ENCODE data around the gene ZNF697. TPM values are rescaled to one million over a fixed set of nuclear protein-coding genes. Genes with fewer than 3 reads are reported as not detected.

The ZNF697 gene
- total RNA-seq, 1 donor from 2014 or later = 27.5 TPM

Other genes starting within 250 kb of the ZNF697 start
- gene HSD3B2, start 233.1 kb downstream of the ZNF697 start, total RNA-seq = not detected
- not detected for gene HSD3B1, start 141.1 kb downstream of the ZNF697 start, total RNA-seq
- gene PHGDH, start 63.7 kb upstream of the ZNF697 start, total RNA-seq = 25.3 TPM
- gene HMGCS2, start 120.6 kb upstream of the ZNF697 start, total RNA-seq = not detected
- not detected for gene REG4, start 163.2 kb upstream of the ZNF697 start, total RNA-seq
- not detected for gene ADAM30, start 248.2 kb upstream of the ZNF697 start, total RNA-seq

Measured in temporal lobe (tissue), 1 donor.